ENCODE results near the gene OASL. TPM values are rescaled to one million over a fixed set of nuclear protein-coding genes. Genes with fewer than 3 reads are reported as not detected.

Gene OASL
- polyA plus RNA-seq, 1 donor from 2014 or later = 0.42 TPM

DNA sequence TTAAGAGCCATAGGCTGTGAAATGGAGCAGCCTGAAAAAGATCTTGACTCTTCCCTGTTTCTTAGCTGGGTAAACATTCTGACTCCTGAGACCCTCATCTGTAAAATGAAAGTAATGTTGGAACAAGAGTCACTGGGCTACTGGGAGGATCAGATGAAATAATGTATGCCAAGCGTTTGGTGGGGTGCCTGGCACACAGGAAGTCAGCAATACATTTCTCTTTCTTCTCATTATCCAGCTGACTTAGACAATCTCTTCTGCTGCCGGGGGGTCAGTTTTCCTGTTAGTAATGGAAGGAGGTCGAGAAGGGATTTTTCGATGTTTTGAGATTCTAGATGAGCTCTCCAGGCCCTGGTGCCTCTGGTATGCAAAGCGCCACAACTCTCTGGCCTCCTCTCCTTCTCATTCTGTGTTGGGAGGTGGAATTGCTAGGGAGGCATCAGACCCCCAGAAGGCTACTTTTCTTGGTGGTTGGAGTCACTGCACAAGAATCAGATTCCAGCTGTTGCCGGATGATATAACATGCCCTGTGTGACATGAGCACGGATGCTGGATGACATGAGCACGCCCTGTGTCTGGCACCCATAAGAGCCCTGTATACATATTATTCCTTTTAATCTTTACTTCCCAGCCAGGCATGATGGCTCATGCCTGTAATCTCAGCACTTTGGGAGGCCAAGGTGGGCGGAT lies 4.3 kb downstream of the OASL start:
- no peaks in the 10 kb centered on the region for H3K79me2 ChIP-seq (replicated peaks; ENCODE audit: insufficient read depth, low read length)
- H2AFZ ChIP-seq (ENCODE audit: low read depth, low read length) = no peak overlapping the region
- no peaks in the 10 kb centered on the region for H3K27me3 ChIP-seq (ENCODE audit: insufficient read depth, low read depth, low read length)
- H4K20me1 ChIP-seq (ENCODE audit: insufficient read depth) = no peaks in the 10 kb centered on the region
- no peak overlapping the region for H3K9ac ChIP-seq (ENCODE audit: low read length)
- no peaks in the 10 kb centered on the region for H3K36me3 ChIP-seq (ENCODE audit: insufficient read depth, low read length)
- no peak overlapping the region for H3K4me2 ChIP-seq (ENCODE audit: low read length)
- no peaks in the 10 kb centered on the region for H3K9me3 ChIP-seq (ENCODE audit: low read length)
- no peak overlapping the region for H3K27ac ChIP-seq (ENCODE audit: low read length)
- H3K9me2 ChIP-seq (ENCODE audit: insufficient read depth, low read length) = no peaks in the 10 kb centered on the region
- TF ChIP-seq SMC3 (conservative IDR thresholded peaks at IDR 0.05; ENCODE audit: poor library complexity) (no peak), EZH2 (IDR thresholded peaks at IDR 0.05; ENCODE audit: borderline replicate concordance, insufficient read depth, low read length, poor library complexity, severe bottlenecking) (no peak), EP300 (conservative IDR thresholded peaks at IDR 0.05; ENCODE audit: poor library complexity, severe bottlenecking) (no peak), TAF1 (IDR thresholded peaks at IDR 0.05; ENCODE audit: low read depth) (no peak), RAD21 (conservative IDR thresholded peaks at IDR 0.05) (no peak), POLR2AphosphoS5 (IDR thresholded peaks at IDR 0.05) (no peak), MXI1 (conservative IDR thresholded peaks at IDR 0.05; ENCODE audit: poor library complexity, severe bottlenecking) (no peak)
- TF ChIP-seq, protein P1, sequence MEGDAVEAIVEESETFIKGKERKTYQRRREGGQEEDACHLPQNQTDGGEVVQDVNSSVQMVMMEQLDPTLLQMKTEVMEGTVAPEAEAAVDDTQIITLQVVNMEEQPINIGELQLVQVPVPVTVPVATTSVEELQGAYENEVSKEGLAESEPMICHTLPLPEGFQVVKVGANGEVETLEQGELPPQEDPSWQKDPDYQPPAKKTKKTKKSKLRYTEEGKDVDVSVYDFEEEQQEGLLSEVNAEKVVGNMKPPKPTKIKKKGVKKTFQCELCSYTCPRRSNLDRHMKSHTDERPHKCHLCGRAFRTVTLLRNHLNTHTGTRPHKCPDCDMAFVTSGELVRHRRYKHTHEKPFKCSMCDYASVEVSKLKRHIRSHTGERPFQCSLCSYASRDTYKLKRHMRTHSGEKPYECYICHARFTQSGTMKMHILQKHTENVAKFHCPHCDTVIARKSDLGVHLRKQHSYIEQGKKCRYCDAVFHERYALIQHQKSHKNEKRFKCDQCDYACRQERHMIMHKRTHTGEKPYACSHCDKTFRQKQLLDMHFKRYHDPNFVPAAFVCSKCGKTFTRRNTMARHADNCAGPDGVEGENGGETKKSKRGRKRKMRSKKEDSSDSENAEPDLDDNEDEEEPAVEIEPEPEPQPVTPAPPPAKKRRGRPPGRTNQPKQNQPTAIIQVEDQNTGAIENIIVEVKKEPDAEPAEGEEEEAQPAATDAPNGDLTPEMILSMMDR (IDR thresholded peaks at IDR 0.05; ENCODE audit: poor library complexity, severe bottlenecking) = no peak
- TF ChIP-seq, protein P2, sequence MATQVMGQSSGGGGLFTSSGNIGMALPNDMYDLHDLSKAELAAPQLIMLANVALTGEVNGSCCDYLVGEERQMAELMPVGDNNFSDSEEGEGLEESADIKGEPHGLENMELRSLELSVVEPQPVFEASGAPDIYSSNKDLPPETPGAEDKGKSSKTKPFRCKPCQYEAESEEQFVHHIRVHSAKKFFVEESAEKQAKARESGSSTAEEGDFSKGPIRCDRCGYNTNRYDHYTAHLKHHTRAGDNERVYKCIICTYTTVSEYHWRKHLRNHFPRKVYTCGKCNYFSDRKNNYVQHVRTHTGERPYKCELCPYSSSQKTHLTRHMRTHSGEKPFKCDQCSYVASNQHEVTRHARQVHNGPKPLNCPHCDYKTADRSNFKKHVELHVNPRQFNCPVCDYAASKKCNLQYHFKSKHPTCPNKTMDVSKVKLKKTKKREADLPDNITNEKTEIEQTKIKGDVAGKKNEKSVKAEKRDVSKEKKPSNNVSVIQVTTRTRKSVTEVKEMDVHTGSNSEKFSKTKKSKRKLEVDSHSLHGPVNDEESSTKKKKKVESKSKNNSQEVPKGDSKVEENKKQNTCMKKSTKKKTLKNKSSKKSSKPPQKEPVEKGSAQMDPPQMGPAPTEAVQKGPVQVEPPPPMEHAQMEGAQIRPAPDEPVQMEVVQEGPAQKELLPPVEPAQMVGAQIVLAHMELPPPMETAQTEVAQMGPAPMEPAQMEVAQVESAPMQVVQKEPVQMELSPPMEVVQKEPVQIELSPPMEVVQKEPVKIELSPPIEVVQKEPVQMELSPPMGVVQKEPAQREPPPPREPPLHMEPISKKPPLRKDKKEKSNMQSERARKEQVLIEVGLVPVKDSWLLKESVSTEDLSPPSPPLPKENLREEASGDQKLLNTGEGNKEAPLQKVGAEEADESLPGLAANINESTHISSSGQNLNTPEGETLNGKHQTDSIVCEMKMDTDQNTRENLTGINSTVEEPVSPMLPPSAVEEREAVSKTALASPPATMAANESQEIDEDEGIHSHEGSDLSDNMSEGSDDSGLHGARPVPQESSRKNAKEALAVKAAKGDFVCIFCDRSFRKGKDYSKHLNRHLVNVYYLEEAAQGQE (IDR thresholded peaks at IDR 0.05; ENCODE audit: borderline replicate concordance) = no peak
- H3K4me3 ChIP-seq (ENCODE audit: low read length) = no peak overlapping the region
- no peaks in the 10 kb centered on the region for H3F3A ChIP-seq (ENCODE audit: insufficient read depth, low read length, poor library complexity, severe bottlenecking)

DNA sequence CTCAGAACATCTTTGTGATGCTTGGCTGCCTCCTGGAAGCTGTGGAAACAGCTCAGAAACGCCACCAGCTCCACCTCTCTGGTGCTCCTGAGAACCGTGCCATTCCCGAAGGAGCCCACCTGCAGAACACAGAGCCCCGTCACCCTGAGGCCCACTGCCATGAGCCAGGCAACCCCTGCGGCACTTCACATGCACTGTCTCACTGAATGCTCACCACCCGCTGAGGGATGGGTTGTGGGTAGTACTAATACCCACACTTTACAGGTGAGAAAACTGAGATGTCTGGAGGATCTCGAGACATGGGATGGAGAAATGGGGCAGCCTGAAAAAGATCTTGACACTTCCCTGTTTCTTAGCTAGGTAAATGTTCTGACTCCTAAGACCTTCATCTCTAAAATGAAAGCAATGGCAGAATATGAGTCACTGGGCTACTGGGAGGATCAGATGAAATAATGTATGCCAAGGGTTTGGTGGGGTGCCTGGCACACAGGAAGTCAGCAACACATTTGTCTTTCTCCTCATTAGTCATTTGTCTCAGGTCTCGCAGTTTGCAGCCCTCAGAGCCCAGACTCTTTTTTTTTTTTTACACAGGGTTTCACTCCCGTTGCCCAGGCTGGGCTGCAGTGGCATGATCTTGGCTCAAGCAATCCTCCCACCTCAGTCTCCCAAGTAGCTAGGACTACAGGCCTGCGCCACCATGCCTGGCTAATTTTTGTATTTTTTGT lies 5.3 kb downstream of the OASL start:
- Histone ChIP-seq H3K9me3 (ENCODE audit: low read length) (no peaks in the 10 kb centered on the region), H3K9ac (ENCODE audit: low read length) (no peak overlapping the region), H3K27ac (ENCODE audit: low read length) (no peak overlapping the region), H3F3A (ENCODE audit: insufficient read depth, low read length, poor library complexity, severe bottlenecking) (no peaks in the 10 kb centered on the region), H3K4me2 (ENCODE audit: low read length) (no peak overlapping the region), H3K4me3 (ENCODE audit: low read length) (no peak overlapping the region), H2AFZ (ENCODE audit: low read depth, low read length) (no peak overlapping the region), H3K9me2 (ENCODE audit: insufficient read depth, low read length) (no peaks in the 10 kb centered on the region), H3K27me3 (ENCODE audit: insufficient read depth, low read depth, low read length) (no peaks in the 10 kb centered on the region), H4K20me1 (ENCODE audit: insufficient read depth) (no peaks in the 10 kb centered on the region), H3K36me3 (ENCODE audit: insufficient read depth, low read length) (no peaks in the 10 kb centered on the region), H3K79me2 (replicated peaks; ENCODE audit: insufficient read depth, low read length) (no peaks in the 10 kb centered on the region)
- TF ChIP-seq EZH2 (IDR thresholded peaks at IDR 0.05; ENCODE audit: borderline replicate concordance, insufficient read depth, low read length, poor library complexity, severe bottlenecking) (no peak), SMC3 (conservative IDR thresholded peaks at IDR 0.05; ENCODE audit: poor library complexity) (no peak), POLR2AphosphoS5 (IDR thresholded peaks at IDR 0.05) (no peak), RAD21 (conservative IDR thresholded peaks at IDR 0.05) (no peak), TAF1 (IDR thresholded peaks at IDR 0.05; ENCODE audit: low read depth) (no peak), MXI1 (conservative IDR thresholded peaks at IDR 0.05; ENCODE audit: poor library complexity, severe bottlenecking) (no peak), EP300 (conservative IDR thresholded peaks at IDR 0.05; ENCODE audit: poor library complexity, severe bottlenecking) (no peak)
- TF ChIP-seq, protein P1 (IDR thresholded peaks at IDR 0.05; ENCODE audit: poor library complexity, severe bottlenecking) = no peak
- TF ChIP-seq, protein P2 (IDR thresholded peaks at IDR 0.05; ENCODE audit: borderline replicate concordance) = no peak
